ENCODE results near the gene PARVG.

Gene PARVG

DNA sequence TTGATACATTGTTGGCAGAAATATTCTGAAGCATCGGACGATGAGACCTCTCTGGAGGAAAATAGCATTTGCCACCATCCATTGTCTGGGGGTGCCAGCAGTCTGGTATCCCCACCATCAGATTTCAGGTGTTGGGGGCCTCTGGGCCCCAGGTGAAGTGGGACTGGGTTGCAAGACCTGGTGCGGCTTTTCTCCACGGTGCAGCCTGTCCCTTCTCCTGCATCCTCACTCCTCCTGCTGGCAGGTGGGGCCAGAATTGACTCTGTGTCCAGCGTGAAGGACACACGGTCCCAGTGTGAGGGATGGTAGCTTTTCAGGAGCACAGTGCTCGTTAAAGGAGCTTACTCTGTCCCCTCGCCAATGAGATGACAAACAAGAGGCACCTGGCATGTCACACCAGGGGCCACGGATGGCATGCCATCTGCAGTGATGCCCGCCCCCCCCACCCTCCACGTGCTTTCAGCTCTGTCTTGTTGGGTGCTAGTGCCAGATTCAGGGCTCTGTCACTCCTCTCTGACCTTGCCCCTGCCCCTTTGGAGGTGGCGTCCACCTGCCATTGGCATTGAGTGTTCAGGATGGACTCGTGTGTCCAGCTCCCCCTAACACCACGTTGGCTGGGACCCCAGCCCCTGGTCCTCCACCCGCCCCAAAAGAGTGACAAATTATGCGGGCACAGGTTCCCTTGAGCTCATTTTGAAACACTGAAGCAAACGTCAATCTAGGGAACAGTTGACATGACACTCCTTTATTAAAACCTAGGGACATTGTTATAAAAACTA lies 62.4 kb downstream of the PARVG start:
- no peak for DNase-seq (ENCODE audit: low read depth)

DNA sequence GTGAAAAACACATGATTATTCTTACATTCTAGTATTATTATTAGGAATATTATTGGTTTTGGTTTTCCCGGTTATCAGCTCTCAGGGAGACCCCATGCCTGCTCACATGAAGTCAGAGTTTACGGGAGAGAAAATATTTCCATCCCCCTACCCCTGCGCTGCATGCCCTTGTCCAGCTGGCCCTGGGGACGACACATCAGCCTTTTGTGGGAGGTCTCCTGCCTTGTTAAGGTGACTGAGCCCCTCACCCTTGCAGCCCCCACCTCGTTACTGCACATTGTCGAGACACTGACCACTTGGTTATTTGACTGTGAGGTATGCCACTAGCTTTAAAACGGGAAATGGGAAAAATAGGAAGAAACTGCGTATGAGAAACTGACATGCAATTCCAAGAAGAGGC lies 63.0 kb downstream of the PARVG start:
- no peak for DNase-seq (ENCODE audit: low read depth)

DNA sequence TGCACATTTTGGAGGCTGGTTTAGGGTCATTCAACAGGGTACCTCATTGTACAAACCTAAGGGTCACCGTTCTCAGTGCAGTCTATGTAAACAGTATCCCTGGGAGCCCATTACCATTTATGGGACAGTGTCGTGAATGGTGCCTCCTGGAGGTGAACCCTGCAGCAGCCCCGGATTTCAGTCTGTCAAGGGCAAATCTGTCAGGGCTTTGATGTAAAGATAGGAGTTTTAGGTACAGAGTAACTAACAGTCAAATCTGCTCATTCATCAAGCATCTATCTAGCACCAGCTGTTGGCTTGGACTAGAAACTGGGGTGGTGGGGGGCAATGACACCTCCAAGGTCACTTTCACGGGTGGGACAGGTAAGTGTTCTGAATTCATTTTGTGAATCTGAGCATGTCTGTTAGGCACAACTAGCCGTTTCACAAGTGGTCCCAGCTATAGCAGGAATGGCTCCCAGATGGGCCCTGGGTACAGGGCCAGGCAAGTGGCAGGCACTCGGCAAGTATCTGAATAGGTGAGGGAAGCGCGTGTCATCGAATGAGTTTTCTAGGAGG lies 63.6 kb downstream of the PARVG start:
- no peak for DNase-seq (ENCODE audit: low read depth)

DNA sequence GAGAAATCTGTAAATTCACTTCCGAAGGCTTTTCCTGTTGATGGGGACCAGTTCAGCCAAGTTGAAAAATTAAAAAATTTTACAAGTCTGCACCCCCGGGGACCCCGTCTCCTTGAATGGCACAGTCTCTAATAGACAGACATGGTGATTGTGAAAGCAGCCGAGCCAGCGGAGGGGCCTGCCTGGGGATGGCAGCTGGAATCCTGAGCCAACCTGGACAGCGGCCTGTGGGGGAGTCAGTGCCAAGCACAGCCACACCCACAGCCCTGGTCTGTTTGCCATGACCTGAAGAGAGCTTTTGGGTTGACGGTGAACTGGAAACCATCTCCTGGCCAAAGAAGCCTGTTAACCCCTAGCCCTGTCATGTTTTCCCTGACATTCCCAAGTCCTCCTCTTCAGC lies 64.7 kb downstream of the PARVG start:
- DNase-seq (ENCODE audit: low read depth): no peak

DNA sequence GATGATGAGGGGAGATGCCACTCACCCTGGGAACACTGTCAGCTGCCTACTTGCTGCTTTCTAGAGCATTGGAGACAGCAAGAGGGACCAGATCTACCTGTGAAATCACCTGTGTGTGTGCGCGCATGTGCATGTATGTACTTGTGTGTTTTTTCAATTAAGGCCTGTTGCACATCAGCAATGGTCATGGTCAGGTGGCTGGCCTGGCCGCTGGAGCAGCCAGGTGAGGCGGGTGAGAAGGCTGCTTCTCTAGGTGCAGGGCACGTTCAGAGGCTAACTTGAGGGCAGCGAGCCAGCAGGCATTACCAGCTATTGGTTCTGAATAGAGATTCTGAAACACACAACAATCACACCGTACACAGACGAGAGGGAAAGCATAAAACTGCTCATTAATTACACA lies 65.1 kb downstream of the PARVG start:
- DNase-seq (ENCODE audit: low read depth): no peak

DNA sequence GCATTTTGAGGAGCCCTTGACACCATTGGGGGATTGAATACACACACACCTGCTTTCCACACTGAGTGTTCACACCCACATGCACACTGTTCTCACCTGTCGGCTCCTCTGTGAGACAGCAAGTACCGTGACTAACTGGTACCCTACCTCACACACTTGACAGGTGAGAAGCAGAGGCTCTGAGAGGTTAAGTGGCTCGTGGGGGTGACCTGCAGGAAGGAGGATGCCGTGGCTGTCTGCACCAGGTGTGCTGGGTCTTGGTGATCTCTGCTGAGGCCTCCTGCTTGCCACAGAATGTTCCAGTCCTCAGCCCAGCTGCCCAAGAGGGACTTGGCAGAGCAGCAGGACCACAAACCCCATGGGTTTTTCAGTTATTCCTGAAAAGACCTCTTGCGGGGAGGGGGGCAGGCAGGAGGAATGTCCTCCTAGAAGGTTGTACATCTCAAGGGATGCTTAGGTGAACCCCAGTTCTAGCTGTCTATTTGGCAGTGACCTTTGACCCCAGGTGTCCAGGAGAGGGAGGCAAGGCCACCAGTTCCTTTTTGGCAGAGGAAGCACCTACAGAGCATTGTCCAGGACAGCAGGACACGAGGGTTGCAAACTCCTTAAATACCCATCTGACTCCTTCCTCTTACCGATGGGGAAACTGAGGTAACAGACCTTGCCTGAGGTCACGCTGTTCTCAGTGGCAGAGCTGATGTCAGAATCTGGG lies 66.0 kb downstream of the PARVG start:
- no peak for DNase-seq (ENCODE audit: low read depth)

DNA sequence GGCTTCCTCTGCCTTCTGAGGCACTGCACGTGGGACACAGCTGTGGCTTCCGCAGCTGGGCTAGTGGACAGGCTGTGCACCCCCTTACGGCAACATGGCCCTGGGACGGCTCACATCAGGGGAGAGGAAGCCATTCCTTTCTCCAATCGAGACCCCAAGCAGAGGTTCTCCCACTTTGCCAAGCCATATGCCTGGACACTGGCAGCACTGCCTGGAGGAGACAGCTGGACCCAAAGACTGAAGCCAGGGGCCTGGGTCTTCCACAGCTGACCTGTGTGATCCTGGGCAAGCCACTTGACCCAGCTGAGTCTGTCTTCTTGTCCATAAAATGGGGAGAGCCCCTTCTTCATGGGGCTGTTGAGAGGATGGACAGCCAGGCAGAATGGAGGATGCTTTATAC lies 66.6 kb downstream of the PARVG start:
- DNase-seq (ENCODE audit: low read depth): no peak

DNA sequence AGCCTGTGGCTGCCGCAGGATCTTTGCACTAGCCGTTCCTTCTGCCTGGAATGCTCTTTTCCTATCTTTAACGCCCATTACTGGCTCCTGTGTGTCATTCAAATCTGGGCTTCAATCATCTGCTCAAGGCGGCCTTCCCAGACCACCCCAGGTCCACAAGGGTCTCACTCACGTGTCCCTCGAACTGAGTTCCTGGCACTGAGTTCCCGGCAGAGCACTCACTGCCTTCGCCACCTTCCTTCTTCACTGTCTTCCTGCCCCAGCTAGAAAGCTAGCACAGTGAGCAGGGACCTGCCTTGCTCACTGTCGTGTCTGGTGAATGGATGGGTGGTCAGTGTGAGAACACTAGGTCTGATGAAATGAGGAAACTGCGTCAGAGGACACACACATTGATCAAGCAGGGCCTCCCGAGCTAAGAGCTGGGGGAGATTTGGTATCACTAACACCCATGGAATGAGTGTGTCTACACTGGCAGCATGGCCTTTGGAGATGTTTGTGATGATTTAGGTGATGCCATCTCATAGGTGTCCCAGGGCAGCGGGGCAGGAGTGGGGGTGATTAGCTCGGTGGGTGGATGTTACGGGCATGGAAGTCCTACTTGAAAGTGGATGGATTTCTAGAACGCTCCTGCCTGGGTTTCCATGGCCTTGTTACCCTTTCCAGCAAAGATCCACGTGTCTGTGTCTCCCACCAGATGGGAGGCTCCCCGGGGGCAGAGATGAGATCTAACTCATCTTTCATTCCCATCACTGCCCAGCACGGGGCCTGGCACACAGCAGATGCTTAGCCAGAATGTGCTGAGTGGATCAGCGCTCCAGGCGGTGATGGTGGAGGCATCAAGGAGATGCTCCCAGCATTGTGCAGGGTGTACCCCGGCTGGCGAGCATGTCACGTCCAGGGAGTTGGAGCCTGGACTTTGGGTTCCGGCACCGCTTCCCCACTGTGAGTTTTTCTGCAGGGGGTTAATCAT lies 67.5 kb downstream of the PARVG start:
- no peak for DNase-seq (ENCODE audit: low read depth)

DNA sequence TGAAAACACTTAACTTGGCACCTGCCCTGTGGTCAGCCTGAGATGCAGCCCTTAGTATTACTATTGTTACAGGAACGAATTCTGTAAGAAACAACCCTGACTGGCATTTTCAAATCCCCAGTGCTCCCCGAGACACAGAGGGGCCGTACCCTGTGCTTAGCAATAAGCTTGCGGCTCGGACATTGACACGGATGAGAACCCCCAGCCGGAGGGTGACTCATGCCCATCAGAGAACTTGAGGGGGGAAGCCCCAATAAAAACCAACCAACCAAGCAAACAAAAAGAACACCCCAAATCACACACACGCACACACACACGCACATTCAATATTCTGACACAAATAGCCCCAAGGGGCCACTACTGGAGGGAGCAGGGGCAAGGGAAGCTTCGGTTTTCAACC lies 68.2 kb downstream of the PARVG start:
- DNase-seq (ENCODE audit: low read depth): no peak

DNA sequence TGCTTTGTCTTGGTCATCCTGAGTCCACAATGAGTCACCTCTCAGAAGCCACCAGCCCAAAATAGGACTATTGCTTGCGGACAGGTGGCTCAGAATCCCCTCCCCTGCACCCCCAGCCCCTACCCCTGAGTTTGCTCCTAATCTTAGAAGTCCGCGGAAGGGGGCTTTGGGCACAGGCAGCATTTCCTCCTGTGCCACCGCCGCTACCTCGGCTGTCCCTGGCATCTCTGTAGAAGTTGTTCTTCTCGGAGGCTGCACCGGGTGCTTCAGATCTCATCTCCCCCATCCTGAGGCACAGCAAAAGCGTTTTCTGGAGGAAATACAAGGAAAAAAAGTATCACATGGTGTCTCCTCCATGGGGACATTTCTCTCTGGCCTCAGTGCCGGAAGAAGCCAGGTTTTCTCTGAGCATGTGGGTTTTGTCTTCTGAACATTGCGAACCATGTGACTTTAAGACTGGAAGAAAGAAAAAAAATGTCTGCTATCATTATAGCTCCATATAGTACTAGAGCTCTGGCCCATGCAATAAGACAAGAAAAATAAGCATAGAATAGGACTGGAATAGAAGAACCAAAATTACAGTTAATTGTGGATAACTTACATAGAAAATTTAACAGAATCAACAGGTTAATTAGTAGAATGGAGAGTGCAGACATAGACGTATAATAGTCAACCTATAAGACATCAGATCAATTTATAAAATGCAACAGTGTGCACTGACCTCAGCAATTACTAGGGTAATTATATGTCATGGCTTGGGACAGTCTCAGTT lies 68.8 kb downstream of the PARVG start:
- no peak for DNase-seq (ENCODE audit: low read depth)

DNA sequence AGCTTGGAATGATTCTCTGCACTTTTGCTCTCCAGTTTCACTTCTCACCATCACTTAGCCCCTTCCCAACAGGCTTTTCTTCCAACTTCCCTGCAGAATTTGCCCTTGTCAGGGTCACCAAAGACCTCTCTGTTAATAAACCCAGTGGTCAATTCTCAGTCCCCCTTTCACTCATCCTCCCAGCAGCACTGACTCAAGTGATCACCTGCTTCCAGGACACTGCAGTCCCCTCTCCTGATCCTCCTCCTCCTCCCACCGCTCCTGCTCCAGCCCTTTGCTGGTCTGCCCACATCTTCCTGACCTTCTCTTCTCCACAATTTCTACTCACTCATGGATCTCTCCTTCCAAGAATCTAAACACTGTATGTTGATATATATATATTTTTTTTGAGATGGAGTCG lies 74.1 kb downstream of the PARVG start:
- no peak for DNase-seq (ENCODE audit: low read depth)

DNA sequence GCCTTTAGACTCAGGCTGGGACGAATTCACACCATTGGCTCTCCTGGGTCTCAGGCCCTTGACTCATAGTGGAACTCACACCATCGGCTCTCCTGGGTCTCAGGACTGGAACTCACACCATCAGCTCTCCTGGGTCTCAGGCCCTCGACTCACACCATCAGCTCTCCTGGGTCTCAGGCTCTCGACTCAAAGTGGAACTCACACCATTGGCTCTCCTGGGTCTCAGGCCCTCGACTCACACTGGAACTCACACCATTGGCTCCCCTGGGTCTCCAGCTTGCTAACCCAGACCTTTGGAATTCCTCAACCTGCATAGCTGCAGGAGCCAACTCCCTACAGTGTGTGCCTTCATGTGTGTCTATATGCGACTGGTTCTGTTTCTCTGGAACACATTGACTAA lies 75.4 kb downstream of the PARVG start:
- DNase-seq (ENCODE audit: low read depth): no peak

DNA sequence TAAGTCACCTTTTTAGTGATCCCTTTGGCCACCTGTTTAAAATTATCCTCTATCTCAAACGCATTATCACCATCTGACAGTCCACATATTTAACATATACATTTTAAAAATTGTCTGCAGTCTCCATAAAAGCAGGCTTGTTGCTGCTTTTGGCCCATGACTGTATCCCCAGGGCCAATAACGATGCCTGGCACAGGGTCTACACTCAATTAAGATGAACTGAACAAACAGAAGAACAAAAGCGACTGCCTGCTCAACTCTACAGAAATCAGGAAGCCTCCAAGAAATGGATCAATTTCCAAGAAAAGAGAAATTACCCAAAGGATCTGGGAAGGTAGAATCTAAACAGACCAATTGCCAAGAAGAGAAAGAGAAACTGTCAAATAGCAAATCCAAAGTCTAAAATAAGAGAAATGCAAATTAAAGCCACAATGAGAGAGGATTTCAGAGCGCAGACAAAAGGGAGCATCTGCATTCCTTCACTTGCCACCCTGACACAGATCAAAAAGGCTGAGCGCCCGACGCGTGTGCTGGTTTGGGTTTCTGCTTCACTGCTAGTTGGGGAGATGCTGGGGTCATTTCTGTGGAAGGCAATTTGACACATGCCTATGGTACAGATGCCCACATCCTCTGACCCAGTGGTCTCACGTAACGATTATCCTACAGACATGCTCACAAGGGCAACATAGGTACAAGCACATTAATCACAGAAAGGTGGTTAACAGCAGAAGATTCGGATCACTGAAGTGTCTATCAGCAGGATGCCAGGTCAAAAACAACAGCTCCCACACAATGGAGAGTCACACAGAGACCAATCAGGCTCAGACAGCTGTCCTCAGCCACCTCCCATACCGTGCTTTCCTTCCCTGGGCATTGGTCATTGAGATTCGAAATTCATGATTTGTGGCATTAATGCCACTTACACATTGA lies 76.1 kb downstream of the PARVG start:
- no peak for DNase-seq (ENCODE audit: low read depth)

Measured in HS-5 (cell line).